CD14-positive monocyte (primary cell): ENCODE data around the gene FOXD1. TPM values are rescaled to one million over a fixed set of nuclear protein-coding genes. Genes with fewer than 3 reads are reported as not detected.
A peak's percentile ranks its signal among the peaks of the same experiment; 100 is the strongest.

Source experiments
- DNase-seq, 3 donors: peaks; one replicate each; pipeline ENCODE4 v3.0.0-alpha.2; 2011 to 2022
- H2AFZ ChIP-seq: 2 replicates; pipeline ENCODE4 v1.6.0; 2012; ENCODE audit warnings: mild to moderate bottlenecking, low read depth, low read length, inconsistent platforms; ENCODE audit not compliant: insufficient read depth, poor library complexity, severe bottlenecking
- H3K27ac ChIP-seq, 2 donors: 1 replicate in 1 of 2; 2 replicates in 1 of 2; pipeline ENCODE4 v1.5.1; 2012 to 2013; ENCODE audit warnings: low read length in 2 of 2, control low read depth in 1 of 2, inconsistent platforms in 1 of 2, low read depth in 1 of 2, mild to moderate bottlenecking in 1 of 2
- H3K27me3 ChIP-seq, 2 donors: one replicate each; pipeline versions ENCODE4 v1.6.0 to v1.6.1; 2011 to 2013; ENCODE audit warnings: low read length in 2 of 2; ENCODE audit not compliant: control insufficient read depth in 2 of 2, insufficient read depth in 2 of 2
- H3K36me3 ChIP-seq, 2 donors: replicated peaks in 1 of 2; 1 replicate in 1 of 2; 2 replicates in 1 of 2; pipeline versions ENCODE4 v1.5.1 to v1.6.1; 2012 to 2013; ENCODE audit warnings: low read length in 2 of 2, control low read depth in 1 of 2, inconsistent platforms in 1 of 2, mild to moderate bottlenecking in 1 of 2; ENCODE audit not compliant: insufficient read depth in 2 of 2, control insufficient read depth in 1 of 2
- H3K4me1 ChIP-seq, 2 donors: 1 replicate in 1 of 2; 2 replicates in 1 of 2; pipeline versions ENCODE4 v1.5.1 to v1.6.1; 2012 to 2013; ENCODE audit warnings: low read length in 2 of 2, control low read depth in 1 of 2, inconsistent platforms in 1 of 2, mild to moderate bottlenecking in 1 of 2, moderate library complexity in 1 of 2; ENCODE audit not compliant: insufficient read depth in 2 of 2, control insufficient read depth in 1 of 2
- H3K4me2 ChIP-seq: replicated peaks from 2 replicates; pipeline ENCODE3; 2012; ENCODE audit warnings: low read length, moderate library complexity, mild to moderate bottlenecking; ENCODE audit not compliant: poor library complexity, severe bottlenecking; ENCODE audit errors: extremely low read depth
- H3K4me3 ChIP-seq, 3 experiments: fragments of 200-600 bp in 1 of 3; sonication (generic) in 1 of 3; replicated peaks in 1 of 3; 1 replicate in 2 of 3; 2 replicates in 1 of 3; pipeline ENCODE4 v1.5.1; 2011 to 2013; ENCODE audit warnings: low read length in 3 of 3, mild to moderate bottlenecking in 3 of 3, control low read depth in 2 of 3, low read depth in 2 of 3, inconsistent platforms in 1 of 3, moderate library complexity in 1 of 3
- H3K79me2 ChIP-seq: 2 replicates; pipeline ENCODE4 v1.6.0; 2012; ENCODE audit warnings: mild to moderate bottlenecking, control low read depth, inconsistent platforms, low read length, moderate library complexity; ENCODE audit not compliant: insufficient read depth
- H3K9ac ChIP-seq: 2 replicates; pipeline ENCODE4 v1.6.0; 2017; ENCODE audit warnings: low read length, mild to moderate bottlenecking; ENCODE audit not compliant: insufficient read depth, poor library complexity, severe bottlenecking
- H3K9me3 ChIP-seq, 2 donors: replicated peaks in 1 of 2; 1 replicate in 1 of 2; 2 replicates in 1 of 2; pipeline versions ENCODE4 v1.5.1 to v1.6.1; 2012 to 2013; ENCODE audit warnings: low read length in 2 of 2, control low read depth in 1 of 2; ENCODE audit not compliant: control insufficient read depth in 1 of 2, insufficient read depth in 1 of 2
- H4K20me1 ChIP-seq: 2 replicates; pipeline ENCODE4 v1.6.0; 2012; ENCODE audit warnings: mild to moderate bottlenecking, low read length, control low read depth, moderate library complexity; ENCODE audit not compliant: insufficient read depth
- H3K27ac Mint-ChIP-seq, 7 donors: one replicate each; pipeline ENCODE4 v1.8.0; 2020; ENCODE audit warnings: mild to moderate bottlenecking in 7 of 7, mixed read lengths in 7 of 7, moderate library complexity in 6 of 7, inconsistent platforms in 2 of 7
- H3K27me3 Mint-ChIP-seq, 3 donors: one replicate each; pipeline ENCODE4 v1.8.0; 2021 to 2022; ENCODE audit warnings: low read depth in 3 of 3, mild to moderate bottlenecking in 3 of 3, mixed read lengths in 3 of 3, moderate library complexity in 3 of 3, inconsistent platforms in 1 of 3
- H3K36me3 Mint-ChIP-seq, 2 donors: one replicate each; pipeline ENCODE4 v1.8.0; 2020; ENCODE audit warnings: mixed read lengths in 2 of 2, inconsistent platforms in 1 of 2, mild to moderate bottlenecking in 1 of 2
- H3K4me1 Mint-ChIP-seq: one replicate; pipeline ENCODE4 v1.8.0; 2020; ENCODE audit warnings: mild to moderate bottlenecking, mixed read lengths
- H3K4me3 Mint-ChIP-seq, 2 donors: one replicate each; pipeline ENCODE4 v1.8.0; 2020; ENCODE audit warnings: mild to moderate bottlenecking in 2 of 2, mixed read lengths in 2 of 2, moderate library complexity in 1 of 2
- H3K9me3 Mint-ChIP-seq, 7 donors: one replicate each; pipeline ENCODE4 v1.8.0; 2020 to 2022; ENCODE audit warnings: mixed read lengths in 7 of 7, mild to moderate bottlenecking in 6 of 7, moderate library complexity in 6 of 7, inconsistent platforms in 2 of 7
- WGBS: methylation state at CpG from one replicate; pipeline ENCODE4 v1.1.5; 2013; ENCODE audit warnings: missing lambda C conversion rate; ENCODE audit not compliant: insufficient coverage; 5-methylcytosine and 5-hydroxymethylcytosine counted together
- intact Hi-C, 2 donors: fragments of 100-400 bp; cut with micrococcal nuclease; formaldehyde crosslinking; loops; one replicate each; pipeline versions ENCODE4 v1.15.0 to v1.15.1; 2023
- polyA plus RNA-seq, 3 donors: library from polyadenylated mRNA; depleted of rRNA in 1 of 3; unstranded in 2 of 3; stranded (reverse) in 1 of 3; fragments of 300-500 nt in 2 of 3; fragments of >200 nt in 1 of 3; fragmentation: Illumina TruSeq in 2 of 3; gene quantifications; 1 replicate in 2 of 3; 2 replicates in 1 of 3; pipeline ENCODE4 v1.2.3, GENCODE V29; 2012 to 2021
- TF ChIP-seq, protein P1 (sequence below): fragments of 200-600 bp; IDR thresholded peaks from one replicate; pipeline ENCODE4 v1.8.0; 2022; ENCODE audit warnings: antibody characterized with exemption, mild to moderate bottlenecking

The FOXD1 gene
- polyA plus RNA-seq, 3 donors, result 0.04 TPM; not detected in 2

DNA sequence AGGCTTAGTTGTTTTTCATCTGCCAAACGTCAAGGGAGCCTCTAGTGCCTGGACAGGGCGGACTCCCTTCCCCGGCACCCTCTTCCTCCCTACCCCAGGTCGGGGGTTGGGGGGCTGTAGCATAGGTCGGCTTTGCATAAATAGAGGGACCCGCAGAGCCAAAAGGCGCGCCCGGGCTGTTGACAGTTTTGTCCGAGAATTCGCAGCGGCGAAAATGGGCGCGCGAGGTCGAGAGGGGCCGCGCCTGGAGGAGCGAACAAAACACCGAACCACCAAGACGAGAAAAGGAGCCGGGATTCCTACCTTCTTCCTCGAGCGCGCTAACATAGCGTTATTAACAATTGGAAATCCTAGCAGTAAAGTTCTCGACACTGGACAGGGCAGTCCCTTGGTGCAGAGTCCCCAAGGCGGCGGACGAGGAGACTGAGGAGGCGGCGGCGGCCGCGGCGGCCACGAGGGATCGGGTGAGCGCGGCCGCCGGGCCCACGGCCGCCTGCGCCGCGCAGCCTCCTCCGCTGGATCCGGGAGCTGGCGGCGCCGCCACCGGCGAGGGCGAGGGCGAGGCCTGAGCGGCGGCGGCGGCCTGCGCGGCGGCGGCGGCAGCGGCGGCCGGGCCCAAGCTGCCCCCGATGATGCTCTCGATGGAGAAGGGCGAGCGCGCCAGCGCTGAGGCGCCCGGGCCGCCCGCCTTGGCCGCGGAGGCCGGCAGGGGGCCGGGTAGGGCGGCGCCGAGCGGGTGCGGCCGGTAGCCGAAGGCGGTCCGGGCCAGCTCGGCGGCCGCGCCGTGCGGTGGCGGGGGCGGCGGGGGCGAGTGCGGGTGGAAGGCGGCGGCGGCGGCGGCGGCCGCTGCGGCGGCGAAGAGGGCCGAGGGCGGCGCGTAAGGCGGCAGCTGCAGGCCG is 1.7 kb downstream of the FOXD1 start:
- H3K9me3 ChIP-seq, result peaks cover 14 to 62% of the 10 kb centered on the region in 2 donors
- H3K27me3 ChIP-seq, result peaks cover 80 to 88% of the 10 kb centered on the region in 2 donors
- intact Hi-C loops, result no loop called here
- no peak for DNase-seq
- H3K4me3 Mint-ChIP-seq, result peak overlapping the region; percentile 77 to 89
- peak overlapping the region; percentile 16 for H2AFZ ChIP-seq
- no peaks in the 10 kb centered on the region for H3K36me3 ChIP-seq
- TF ChIP-seq, protein P1, sequence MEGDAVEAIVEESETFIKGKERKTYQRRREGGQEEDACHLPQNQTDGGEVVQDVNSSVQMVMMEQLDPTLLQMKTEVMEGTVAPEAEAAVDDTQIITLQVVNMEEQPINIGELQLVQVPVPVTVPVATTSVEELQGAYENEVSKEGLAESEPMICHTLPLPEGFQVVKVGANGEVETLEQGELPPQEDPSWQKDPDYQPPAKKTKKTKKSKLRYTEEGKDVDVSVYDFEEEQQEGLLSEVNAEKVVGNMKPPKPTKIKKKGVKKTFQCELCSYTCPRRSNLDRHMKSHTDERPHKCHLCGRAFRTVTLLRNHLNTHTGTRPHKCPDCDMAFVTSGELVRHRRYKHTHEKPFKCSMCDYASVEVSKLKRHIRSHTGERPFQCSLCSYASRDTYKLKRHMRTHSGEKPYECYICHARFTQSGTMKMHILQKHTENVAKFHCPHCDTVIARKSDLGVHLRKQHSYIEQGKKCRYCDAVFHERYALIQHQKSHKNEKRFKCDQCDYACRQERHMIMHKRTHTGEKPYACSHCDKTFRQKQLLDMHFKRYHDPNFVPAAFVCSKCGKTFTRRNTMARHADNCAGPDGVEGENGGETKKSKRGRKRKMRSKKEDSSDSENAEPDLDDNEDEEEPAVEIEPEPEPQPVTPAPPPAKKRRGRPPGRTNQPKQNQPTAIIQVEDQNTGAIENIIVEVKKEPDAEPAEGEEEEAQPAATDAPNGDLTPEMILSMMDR, result no peak
- H3K4me1 Mint-ChIP-seq, result peaks cover 26% of the 10 kb centered on the region
- peaks cover 3 to 54% (median 44%) of the 10 kb centered on the region in 7 donors for H3K9me3 Mint-ChIP-seq
- H3K4me1 ChIP-seq, result peaks cover 24 to 30% of the 10 kb centered on the region in 2 donors
- H3K27ac Mint-ChIP-seq, result no peak overlapping the region
- H3K27ac ChIP-seq, result no peak overlapping the region
- H3K79me2 ChIP-seq, result no peaks in the 10 kb centered on the region
- H3K9ac ChIP-seq, result no peak overlapping the region
- peak overlapping the region; percentile 90 for H3K4me2 ChIP-seq
- H3K4me3 ChIP-seq, result peak overlapping the region in 1 of 3 experiments; percentile 48
- no peaks in the 10 kb centered on the region for H4K20me1 ChIP-seq
- peaks cover 15 to 23% of the 10 kb centered on the region in 2 donors for H3K36me3 Mint-ChIP-seq
- 2% methylated on average over 115 of the region's 119 CpGs for WGBS
- H3K27me3 Mint-ChIP-seq, result peaks cover 84 to 90% (median 89%) of the 10 kb centered on the region in 3 donors

DNA sequence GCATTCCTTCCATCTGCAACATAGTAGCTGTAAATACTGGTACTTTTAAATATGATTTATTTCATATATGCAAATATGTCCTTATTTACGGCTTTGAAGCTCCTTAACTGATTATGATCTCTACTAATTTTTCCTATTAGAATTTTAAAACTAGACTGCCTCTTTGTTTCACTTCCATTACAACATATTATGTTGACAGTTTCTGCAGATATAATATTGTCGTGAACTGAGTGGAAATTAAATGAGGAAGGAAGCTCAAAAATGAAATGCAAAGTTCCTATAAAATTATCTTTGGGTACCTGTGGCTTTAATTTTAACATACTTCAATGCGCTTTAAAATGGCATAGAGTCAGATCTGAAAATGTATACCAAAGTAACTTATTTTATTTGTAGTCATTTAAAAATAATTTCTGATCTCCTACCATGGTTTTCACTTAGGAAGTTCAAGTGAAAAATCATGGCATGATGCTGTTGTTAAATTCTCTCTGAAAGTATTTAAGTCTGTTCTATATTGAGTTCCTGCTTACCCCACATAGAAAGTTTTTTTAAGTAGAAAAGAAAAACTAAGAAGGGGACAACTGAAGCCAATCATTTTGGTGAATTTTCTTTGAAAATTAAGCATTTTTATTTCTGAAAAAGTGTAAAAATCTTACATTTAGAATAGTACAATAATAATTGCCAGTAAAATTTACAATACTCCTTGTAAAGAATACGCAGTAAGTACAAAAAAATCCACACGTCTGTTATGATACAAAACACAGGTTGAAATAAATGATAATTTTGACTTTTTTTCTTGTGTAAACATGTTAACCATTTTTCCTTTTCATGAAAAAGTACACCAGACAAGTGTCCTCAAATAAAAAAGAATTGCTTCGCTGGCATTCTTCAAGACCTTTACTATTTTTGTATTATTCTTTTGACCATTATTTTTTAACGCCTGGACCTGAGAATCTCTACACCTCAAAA is 2.6 kb downstream of the FOXD1 start:
- H3K4me2 ChIP-seq, result peak overlapping the region; percentile 51
- peaks cover 15 to 23% of the 10 kb centered on the region in 2 donors for H3K36me3 Mint-ChIP-seq
- no peaks in the 10 kb centered on the region for H3K79me2 ChIP-seq
- H3K4me3 Mint-ChIP-seq, result peak overlapping the region; percentile 77 to 89
- no peaks in the 10 kb centered on the region for H4K20me1 ChIP-seq
- no peak overlapping the region for H3K9ac ChIP-seq
- intact Hi-C loops, result no loop called here
- peaks cover 25% of the 10 kb centered on the region for H3K4me1 Mint-ChIP-seq
- H3K9me3 ChIP-seq, result peaks cover 14 to 55% of the 10 kb centered on the region in 2 donors
- TF ChIP-seq, protein P1, result no peak
- no peak for DNase-seq
- no CpG with 5 or more reads among the region's 7 CpGs for WGBS
- H3K36me3 ChIP-seq, result no peaks in the 10 kb centered on the region
- peaks cover 3 to 50% (median 43%) of the 10 kb centered on the region in 7 donors for H3K9me3 Mint-ChIP-seq
- peak overlapping the region in 1 of 3 experiments; percentile 48 for H3K4me3 ChIP-seq
- no peak overlapping the region for H2AFZ ChIP-seq
- H3K27ac Mint-ChIP-seq, result no peak overlapping the region
- peaks cover 87 to 90% (median 90%) of the 10 kb centered on the region in 3 donors for H3K27me3 Mint-ChIP-seq
- H3K27me3 ChIP-seq, result peaks cover 81 to 89% of the 10 kb centered on the region in 2 donors
- no peak overlapping the region for H3K27ac ChIP-seq
- peaks cover 18 to 22% of the 10 kb centered on the region in 2 donors for H3K4me1 ChIP-seq
